ENCODE measurements around the gene NTN3.
"Not testable (repeated sequence)": the region's sequence is repeated elsewhere in the genome, so short reads cannot be mapped to it uniquely, and the experiment has no call there.

The NTN3 gene

GRCh38 chr16:2441143-2441804, 29.8 kb upstream of the NTN3 start:
- not testable (repeated sequence) for DNase-seq

GRCh38 chr16:2443555-2443954, 27.5 kb upstream of the NTN3 start:
- DNase-seq: no peak

GRCh38 chr16:2447920-2448583, 23.0 kb upstream of the NTN3 start:
- no peak for DNase-seq

- DNase-seq: no peak
Measured at GRCh38 chr16:2449118-2449517, 22.0 kb upstream of the NTN3 start.

- DNase-seq: no peak
Measured at GRCh38 chr16:2450535-2450934, 20.6 kb upstream of the NTN3 start.

- DNase-seq: no peak
Measured at GRCh38 chr16:2450975-2451381, 20.1 kb upstream of the NTN3 start.

GRCh38 chr16:2451851-2452320, 19.2 kb upstream of the NTN3 start:
- DNase-seq: no peak

- DNase-seq: no peak
Measured at GRCh38 chr16:2452650-2453049, 18.4 kb upstream of the NTN3 start.

GRCh38 chr16:2455081-2455845, 15.8 kb upstream of the NTN3 start:
- DNase-seq: no peak

GRCh38 chr16:2456551-2457153, 14.4 kb upstream of the NTN3 start:
- DNase-seq: no peak

- DNase-seq: no peak
Measured at GRCh38 chr16:2457267-2457666, 13.8 kb upstream of the NTN3 start.

- no peak for DNase-seq
Measured at GRCh38 chr16:2457946-2458345, 13.2 kb upstream of the NTN3 start.

- no peak for DNase-seq
Measured at GRCh38 chr16:2458887-2459646, 12.0 kb upstream of the NTN3 start.

GRCh38 chr16:2459647-2460390, 11.3 kb upstream of the NTN3 start, which contains the start of gene TEDC2:
Gene TEDC2 (plus strand): TSS chr16:2460109. CDS start chr16:2460145, 36 bp downstream.
- peak; percentile 92 for DNase-seq

- DNase-seq: no peak
Measured at GRCh38 chr16:2460391-2460713, 10.7 kb upstream of the NTN3 start.

GRCh38 chr16:2460916-2461315, 10.2 kb upstream of the NTN3 start:
- no peak for DNase-seq

- DNase-seq: no peak
Measured at GRCh38 chr16:2462031-2462866, 8.8 kb upstream of the NTN3 start.

GRCh38 chr16:2464333-2464732, 6.8 kb upstream of the NTN3 start:
- DNase-seq: no peak

GRCh38 chr16:2465653-2466415, 5.3 kb upstream of the NTN3 start:
- no peak for DNase-seq

Data from right kidney (tissue), 1 donor.